ENCODE results near the gene NAALADL2. TPM values are rescaled to one million over a fixed set of nuclear protein-coding genes. Genes with fewer than 3 reads are reported as not detected.

NAALADL2 gene
- total RNA-seq, 1 donor from 2014 or later: 12.5 TPM

DNA sequence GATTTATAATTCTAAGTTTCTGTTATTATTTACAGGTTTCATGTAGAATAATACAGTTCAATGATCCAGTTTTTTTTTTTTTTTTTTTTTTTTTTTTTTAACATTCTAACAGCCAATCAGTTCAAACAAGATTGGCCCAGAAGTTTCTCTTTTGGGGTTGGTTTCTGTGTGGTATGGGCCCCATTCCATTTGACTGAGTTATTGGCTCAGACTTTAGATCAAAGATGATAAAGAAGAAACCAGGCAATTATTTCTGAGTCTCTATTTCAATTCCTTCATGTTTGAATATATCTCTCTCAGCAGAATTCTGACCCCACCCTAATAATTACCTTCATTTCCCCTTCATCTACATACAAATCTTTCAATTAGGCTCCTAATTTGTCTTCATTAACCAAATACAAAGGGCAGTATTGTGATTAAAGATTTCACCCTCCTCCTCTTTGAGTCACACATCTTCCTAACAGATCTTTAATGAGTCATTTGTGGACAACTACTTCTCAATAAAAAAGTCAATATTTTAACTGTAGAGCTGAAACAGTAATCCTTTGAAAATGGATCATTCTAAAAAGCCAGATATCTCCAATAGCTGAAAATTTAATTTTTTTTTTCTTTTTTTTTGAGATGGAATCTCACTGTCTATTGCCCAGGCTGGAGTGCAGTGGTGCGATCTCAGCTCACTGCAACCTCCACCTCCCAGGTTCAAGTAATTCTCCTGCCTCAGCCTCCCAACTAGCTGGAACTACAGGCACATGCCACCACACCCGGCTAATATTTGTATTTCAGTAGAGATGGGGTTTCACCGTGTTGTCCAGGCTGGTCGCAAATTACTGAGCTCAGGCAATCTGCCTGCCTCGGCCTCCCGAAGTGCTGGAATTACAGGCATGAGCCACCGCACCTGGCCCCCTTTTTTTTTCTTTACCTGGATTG is 878.8 kb downstream of the NAALADL2 start:
- no peaks in the 10 kb centered on the region for H3K36me3 ChIP-seq
- H3K4me1 ChIP-seq: no peaks in the 10 kb centered on the region
- no peaks in the 10 kb centered on the region for H3K9me3 ChIP-seq
- TF ChIP-seq, protein P1, sequence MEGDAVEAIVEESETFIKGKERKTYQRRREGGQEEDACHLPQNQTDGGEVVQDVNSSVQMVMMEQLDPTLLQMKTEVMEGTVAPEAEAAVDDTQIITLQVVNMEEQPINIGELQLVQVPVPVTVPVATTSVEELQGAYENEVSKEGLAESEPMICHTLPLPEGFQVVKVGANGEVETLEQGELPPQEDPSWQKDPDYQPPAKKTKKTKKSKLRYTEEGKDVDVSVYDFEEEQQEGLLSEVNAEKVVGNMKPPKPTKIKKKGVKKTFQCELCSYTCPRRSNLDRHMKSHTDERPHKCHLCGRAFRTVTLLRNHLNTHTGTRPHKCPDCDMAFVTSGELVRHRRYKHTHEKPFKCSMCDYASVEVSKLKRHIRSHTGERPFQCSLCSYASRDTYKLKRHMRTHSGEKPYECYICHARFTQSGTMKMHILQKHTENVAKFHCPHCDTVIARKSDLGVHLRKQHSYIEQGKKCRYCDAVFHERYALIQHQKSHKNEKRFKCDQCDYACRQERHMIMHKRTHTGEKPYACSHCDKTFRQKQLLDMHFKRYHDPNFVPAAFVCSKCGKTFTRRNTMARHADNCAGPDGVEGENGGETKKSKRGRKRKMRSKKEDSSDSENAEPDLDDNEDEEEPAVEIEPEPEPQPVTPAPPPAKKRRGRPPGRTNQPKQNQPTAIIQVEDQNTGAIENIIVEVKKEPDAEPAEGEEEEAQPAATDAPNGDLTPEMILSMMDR (IDR thresholded peaks at IDR 0.05): no peak
- DNase-seq (ENCODE audit: extremely low spot score in 2 of 2): no peak
- no peak overlapping the region for H3K4me3 ChIP-seq
- H3K27me3 ChIP-seq: no peaks in the 10 kb centered on the region
- no peak overlapping the region for H3K27ac ChIP-seq
- intact Hi-C loops (cut with DNase I): no loop called here

DNA sequence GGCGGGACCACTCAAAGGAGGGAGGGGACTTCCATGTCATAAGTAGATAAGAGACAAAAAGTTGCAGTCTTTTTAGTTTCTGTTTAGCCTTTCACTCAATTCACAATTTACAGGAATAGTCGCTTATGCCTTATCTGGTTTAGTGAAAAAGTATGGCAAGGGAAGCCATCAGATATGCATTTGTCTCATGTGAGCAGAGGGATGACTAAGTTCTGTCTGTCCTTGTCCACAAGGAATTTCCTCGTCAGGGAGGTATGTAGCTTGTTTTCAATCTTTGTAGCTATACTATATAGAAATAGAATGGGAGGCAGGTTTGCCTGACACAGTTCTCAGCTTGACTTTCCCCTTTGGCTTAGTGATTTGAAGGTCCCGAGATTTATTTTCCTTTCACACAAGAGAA is 882.8 kb downstream of the NAALADL2 start:
- intact Hi-C loops (cut with DNase I): no loop called here
- Histone ChIP-seq H3K4me3 (no peak overlapping the region), H3K27ac (no peak overlapping the region), H3K27me3 (no peaks in the 10 kb centered on the region), H3K9me3 (no peaks in the 10 kb centered on the region), H3K36me3 (no peaks in the 10 kb centered on the region), H3K4me1 (no peaks in the 10 kb centered on the region)
- TF ChIP-seq POLR2A (IDR thresholded peaks at IDR 0.05) (no peak), POLR2AphosphoS5 (IDR thresholded peaks at IDR 0.05; ENCODE audit: insufficient read depth in 1 of 2, low read depth in 1 of 2) (no peak)
- TF ChIP-seq, protein P1 (IDR thresholded peaks at IDR 0.05): no peak
- no peak for DNase-seq (ENCODE audit: extremely low spot score in 2 of 2)

DNA sequence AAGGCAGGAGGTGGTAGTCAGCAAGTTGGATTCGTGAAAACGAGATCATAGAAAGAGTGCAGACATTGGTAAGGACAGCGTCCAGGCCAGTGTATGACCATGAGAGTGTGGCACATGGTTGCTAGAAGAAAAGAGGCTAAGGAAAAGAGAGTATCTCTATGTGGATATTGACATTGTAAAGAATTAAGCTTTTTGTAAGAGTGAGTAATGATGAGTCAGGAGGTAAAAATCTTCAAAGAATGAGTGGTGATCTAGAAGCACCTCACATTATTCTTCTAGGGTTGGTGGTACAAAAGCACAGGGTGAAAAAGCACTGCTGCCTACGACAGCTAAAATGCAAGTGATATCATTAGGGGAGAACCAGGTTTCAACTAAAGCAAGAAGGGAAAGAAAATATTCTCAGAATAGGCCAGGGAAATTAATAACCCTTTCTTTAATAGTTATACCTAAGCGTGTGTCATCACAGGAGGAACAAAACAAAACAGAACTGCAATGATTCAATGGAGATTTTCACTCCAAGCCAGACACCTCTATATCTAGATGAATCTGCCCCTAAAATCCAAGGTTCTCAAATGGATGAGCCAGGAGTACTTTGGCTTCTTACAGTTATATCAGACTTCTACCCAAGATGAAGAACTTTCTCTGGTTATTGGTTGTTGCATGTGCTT is 884.7 kb downstream of the NAALADL2 start:
- DNase-seq (ENCODE audit: extremely low spot score in 2 of 2): no peak
- Histone ChIP-seq H3K27me3 (no peaks in the 10 kb centered on the region), H3K27ac (no peak overlapping the region), H3K4me3 (no peak overlapping the region), H3K36me3 (no peaks in the 10 kb centered on the region), H3K4me1 (no peaks in the 10 kb centered on the region), H3K9me3 (no peaks in the 10 kb centered on the region)
- TF ChIP-seq, protein P1 (IDR thresholded peaks at IDR 0.05): no peak
- TF ChIP-seq POLR2A (IDR thresholded peaks at IDR 0.05) (no peak), POLR2AphosphoS5 (IDR thresholded peaks at IDR 0.05; ENCODE audit: insufficient read depth in 1 of 2, low read depth in 1 of 2) (no peak)
- intact Hi-C loops (cut with DNase I): no loop called here

DNA sequence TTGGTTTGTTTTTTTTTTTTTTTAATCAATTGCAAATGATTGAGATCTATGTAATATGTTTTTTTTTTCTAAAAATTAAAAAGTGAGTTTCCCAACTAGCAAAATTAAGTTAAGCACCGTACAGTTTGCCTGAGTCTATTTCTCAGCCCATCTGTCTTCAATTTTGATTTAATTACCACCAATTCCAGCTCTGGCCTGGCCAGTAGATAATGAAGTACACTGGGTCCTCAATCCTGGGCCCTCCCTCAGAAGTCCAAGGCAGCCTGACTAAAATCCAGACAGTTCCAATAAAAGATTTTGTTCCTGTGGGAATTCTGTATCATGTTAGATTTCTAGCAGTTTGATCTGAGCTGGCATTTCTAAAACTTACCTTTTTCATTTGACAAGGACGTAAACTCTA is 887.2 kb downstream of the NAALADL2 start:
- Histone ChIP-seq H3K27me3 (no peaks in the 10 kb centered on the region), H3K9me3 (no peaks in the 10 kb centered on the region), H3K4me1 (no peaks in the 10 kb centered on the region), H3K27ac (no peak overlapping the region), H3K36me3 (no peaks in the 10 kb centered on the region), H3K4me3 (no peak overlapping the region)
- intact Hi-C loops (cut with DNase I): no loop called here
- no peak for TF ChIP-seq POLR2AphosphoS5 (IDR thresholded peaks at IDR 0.05; ENCODE audit: insufficient read depth in 1 of 2, low read depth in 1 of 2)
- TF ChIP-seq POLR2A (IDR thresholded peaks at IDR 0.05): no peak
- no peak for DNase-seq (ENCODE audit: extremely low spot score in 2 of 2)

DNA sequence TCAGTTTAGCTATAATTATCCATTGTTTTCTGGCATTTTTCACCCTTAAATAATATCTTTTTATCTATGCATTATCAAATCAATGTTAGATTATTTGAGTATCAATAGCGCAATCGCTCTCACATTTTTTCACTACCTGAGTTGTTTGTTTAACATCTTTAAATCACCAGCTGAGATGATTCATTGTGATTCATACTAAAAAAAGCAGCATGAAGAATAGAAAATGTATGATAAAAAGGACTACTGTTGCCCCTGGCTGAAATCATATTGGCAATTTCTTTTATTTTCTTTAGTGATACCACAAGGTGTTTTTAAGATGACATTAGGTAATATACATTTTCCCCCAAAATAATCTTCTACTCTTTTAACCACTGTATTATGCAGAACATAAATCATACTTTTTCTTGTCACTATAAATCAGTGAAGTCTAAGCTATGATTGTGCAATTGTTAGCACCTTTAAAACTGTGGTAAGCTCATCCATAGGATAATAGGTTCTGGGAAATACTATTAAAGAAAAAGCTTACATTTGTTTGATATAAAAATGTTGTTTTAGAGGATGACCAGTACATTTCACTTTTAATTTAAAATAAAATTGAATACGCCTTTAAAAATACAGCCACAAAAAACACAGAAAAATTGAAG is 889.1 kb downstream of the NAALADL2 start:
- H3K27me3 ChIP-seq: no peaks in the 10 kb centered on the region
- H3K4me3 ChIP-seq: no peak overlapping the region
- no peak for DNase-seq (ENCODE audit: extremely low spot score in 2 of 2)
- TF ChIP-seq POLR2A (IDR thresholded peaks at IDR 0.05): no peak
- TF ChIP-seq POLR2AphosphoS5 (IDR thresholded peaks at IDR 0.05; ENCODE audit: insufficient read depth in 1 of 2, low read depth in 1 of 2): no peak
- no peaks in the 10 kb centered on the region for H3K4me1 ChIP-seq
- no peaks in the 10 kb centered on the region for H3K36me3 ChIP-seq
- no peak overlapping the region for H3K27ac ChIP-seq
- H3K9me3 ChIP-seq: no peaks in the 10 kb centered on the region
- intact Hi-C loops (cut with DNase I): no loop called here

Data from vagina (tissue), 2 donors.